Amygdala (tissue), 56 donors: Measurements from ENCODE around the gene RAD51B.
A peak's percentile ranks its signal among the peaks of the same experiment; 100 is the strongest.
"Not testable (repeated sequence)": the region's sequence is repeated elsewhere in the genome, so short reads cannot be mapped to it uniquely, and the experiment has no call there.

Experiments
- DNase-seq, 56 donors: peaks; one replicate each; lab custom pipeline; 2025; lab: John Stamatoyannopoulos, UW

Gene RAD51B

GRCh38 chr14:67941456-67942018 is 122.0 kb downstream of the RAD51B start:
- peak in 1 of 56 donors; percentile 3 for DNase-seq

GRCh38 chr14:67942080-67942710 is 122.6 kb downstream of the RAD51B start:
- DNase-seq = no peak

GRCh38 chr14:67943947-67944346 is 124.4 kb downstream of the RAD51B start:
- peak in 24 of 56 donors; percentile 2 to 73 (median 19) for DNase-seq

- no peak for DNase-seq
Observed at GRCh38 chr14:67944605-67945004, 125.0 kb downstream of the RAD51B start.

GRCh38 chr14:67949771-67950170 is 130.2 kb downstream of the RAD51B start:
- DNase-seq = no peak

- DNase-seq = no peak
Observed at GRCh38 chr14:67950386-67950785, 130.8 kb downstream of the RAD51B start.

GRCh38 chr14:67951529-67952135 is 132.1 kb downstream of the RAD51B start:
- no peak for DNase-seq

- DNase-seq = no peak
Observed at GRCh38 chr14:67952381-67952780, 132.8 kb downstream of the RAD51B start.

- no peak for DNase-seq
Observed at GRCh38 chr14:67952786-67953185, 133.2 kb downstream of the RAD51B start.

GRCh38 chr14:67955261-67955660 is 135.7 kb downstream of the RAD51B start:
- no peak for DNase-seq

GRCh38 chr14:67957946-67958345 is 138.4 kb downstream of the RAD51B start:
- no peak for DNase-seq

- no peak for DNase-seq
Observed at GRCh38 chr14:67961676-67962075, 142.1 kb downstream of the RAD51B start.

GRCh38 chr14:67962215-67962644 is 142.7 kb downstream of the RAD51B start:
- no peak for DNase-seq

- DNase-seq = no peak
Observed at GRCh38 chr14:67963545-67963944, 144.0 kb downstream of the RAD51B start.

GRCh38 chr14:67963960-67964812 is 144.6 kb downstream of the RAD51B start:
- no peak for DNase-seq

- no peak for DNase-seq
Observed at GRCh38 chr14:67965696-67966095, 146.1 kb downstream of the RAD51B start.

- no peak for DNase-seq
Observed at GRCh38 chr14:67967206-67967605, 147.6 kb downstream of the RAD51B start.

GRCh38 chr14:67967970-67968369 is 148.4 kb downstream of the RAD51B start:
- not testable (repeated sequence) for DNase-seq

- DNase-seq = no peak
Observed at GRCh38 chr14:67970923-67971322, 151.3 kb downstream of the RAD51B start.

- DNase-seq = no peak
Observed at GRCh38 chr14:67971627-67972625, 152.3 kb downstream of the RAD51B start.
